Ramos (cell line): ENCODE data around the gene CDK14.

Source experiments
- in situ Hi-C: fragments of 300-500 bp; cut with MboI; formaldehyde crosslinking; loops from one replicate; pipeline ENCODE4 v1.14.3; 2022; ENCODE audit warnings: low sequenced_read_pairs; ENCODE audit not compliant: unreplicated experiment

The CDK14 gene

GRCh38 chr7:91025906-91026390 lies 429.8 kb downstream of the CDK14 start:
- in situ Hi-C loops = loop anchor here (10.0 to 25.0 kb wide), 2 partner anchors 321 to 564 kb away; partner anchors contain the start of gene PTTG1IP2

DNA sequence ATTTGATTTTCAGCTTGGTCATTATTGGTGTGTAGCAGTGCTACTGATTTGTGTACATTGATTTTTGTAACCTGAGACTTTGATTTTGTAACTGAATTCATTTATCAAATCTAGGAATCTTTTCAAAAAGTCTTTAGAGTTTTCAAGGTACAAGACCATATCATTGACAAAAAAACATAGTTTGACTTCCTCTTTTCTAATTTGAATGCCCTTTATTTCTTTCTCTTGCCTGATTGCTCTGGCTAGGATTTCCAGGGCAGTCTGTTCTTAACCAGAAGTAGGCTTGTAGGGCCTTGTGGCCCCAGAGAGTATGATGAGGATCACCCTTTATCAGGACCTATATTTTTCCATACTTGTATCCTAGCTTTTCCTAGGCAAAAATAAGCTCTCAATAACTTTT lies 433.6 kb downstream of the CDK14 start:
- in situ Hi-C loops = loop anchor here (10.0 to 25.0 kb wide), 2 partner anchors 325 to 567 kb away; partner anchors contain the start of gene PTTG1IP2

DNA sequence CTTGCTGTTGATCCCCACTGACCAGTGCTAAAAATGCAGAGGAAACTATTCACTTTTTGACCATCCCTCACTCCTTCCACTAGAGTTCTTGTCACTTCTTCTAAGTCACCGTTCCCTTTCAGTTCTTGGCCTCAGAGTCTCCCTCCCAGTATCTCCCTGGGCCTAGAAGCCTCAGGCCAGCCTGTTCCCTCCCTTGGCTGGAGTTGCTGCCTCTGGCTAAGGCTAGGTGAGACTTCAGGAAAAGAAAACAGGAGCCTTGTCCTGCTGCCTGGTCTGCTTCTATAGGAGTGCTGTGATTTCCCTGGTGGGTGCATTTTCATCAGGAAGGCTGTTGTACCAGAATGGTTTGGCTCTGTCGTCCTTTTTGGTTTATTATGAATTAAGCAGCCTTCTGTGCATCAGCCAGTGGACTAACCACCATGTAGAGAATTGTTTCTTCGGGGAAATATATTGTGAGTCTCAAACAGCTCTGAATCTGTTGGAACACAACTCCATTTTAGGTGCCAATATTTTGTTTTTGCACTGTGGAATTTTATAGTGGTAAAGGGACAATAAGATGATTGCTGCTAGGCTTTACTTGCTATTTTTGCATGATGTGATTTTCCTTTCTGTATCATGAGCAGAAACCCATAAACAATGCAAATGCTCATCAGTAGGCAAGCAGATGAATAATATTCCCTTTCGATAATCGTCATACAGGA lies 434.7 kb downstream of the CDK14 start:
- in situ Hi-C loops = loop anchor here (25.0 kb wide), 1 partner anchor 569 kb away; the partner anchor contains the start of gene PTTG1IP2

GRCh38 chr7:91031757-91032156 lies 435.6 kb downstream of the CDK14 start:
- in situ Hi-C loops = loop anchor here (25.0 kb wide), 1 partner anchor 569 kb away; the partner anchor contains the start of gene PTTG1IP2

DNA sequence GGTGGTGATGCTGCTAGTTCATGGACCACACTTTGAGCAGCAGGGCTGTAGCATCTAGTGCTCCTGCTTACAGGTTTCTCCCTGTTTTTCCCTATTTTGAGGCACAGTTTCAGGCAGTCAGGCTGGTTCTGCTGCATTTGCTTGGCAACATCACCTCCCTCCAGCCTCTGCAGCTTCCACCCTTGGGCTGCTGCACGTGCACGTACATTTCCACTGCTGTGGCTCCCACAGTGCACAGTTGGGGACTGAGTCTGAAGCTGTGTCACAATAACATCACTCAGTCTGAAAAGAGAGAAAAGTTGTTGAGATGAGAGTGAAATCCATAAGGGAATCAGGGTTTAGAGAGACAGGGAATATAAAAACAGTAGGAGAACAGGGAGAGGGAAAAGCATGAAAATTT lies 437.5 kb downstream of the CDK14 start:
- in situ Hi-C loops = loop anchor here (25.0 kb wide), 1 partner anchor 571 kb away; the partner anchor contains the start of gene PTTG1IP2

DNA sequence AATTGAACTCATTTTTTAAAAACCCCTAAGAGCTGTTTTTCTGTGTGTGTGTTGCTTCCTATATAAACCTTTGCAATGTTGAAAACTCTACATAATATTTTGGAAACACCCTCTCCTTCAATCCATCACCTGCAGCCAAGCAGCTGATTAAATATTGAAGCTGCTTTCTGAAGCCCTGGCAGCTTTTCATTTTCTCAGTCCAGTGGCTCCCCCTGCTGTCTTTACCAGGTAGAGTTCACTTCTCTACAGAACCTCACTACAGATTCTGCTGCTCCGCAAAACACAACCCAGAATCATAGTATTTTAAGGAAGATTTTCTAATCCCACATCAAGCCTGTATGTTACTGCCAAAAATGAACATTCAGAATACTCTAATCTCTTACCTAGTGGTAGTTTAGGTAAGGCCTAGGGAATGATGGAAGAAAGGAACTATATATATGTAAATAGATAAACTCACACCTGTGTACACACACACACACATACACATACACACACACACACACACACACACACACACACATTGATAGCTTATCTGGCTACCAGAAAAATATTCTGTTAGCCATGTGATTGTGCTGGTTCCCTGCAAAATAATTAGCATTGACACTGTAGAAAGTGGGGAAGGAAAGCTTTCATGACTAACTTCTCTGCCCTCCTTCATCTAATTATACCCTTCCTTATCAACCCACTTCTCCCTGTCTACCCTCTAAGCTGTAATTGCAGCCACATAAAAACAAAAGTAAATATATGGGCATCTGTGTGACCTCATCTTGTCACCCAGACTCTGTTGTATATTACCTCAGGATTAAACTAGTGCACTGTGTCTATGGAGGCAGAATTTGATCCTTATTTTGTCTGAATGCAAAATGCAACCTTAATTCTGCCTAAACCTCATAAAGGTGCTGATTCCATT lies 438.6 kb downstream of the CDK14 start:
- in situ Hi-C loops = loop anchor here (25.0 kb wide), 1 partner anchor 572 kb away; the partner anchor contains the start of gene PTTG1IP2

- in situ Hi-C loops = loop anchor here (25.0 kb wide), 1 partner anchor 577 kb away; the partner anchor contains the start of gene PTTG1IP2
Measured at GRCh38 chr7:91039033-91039432, 442.9 kb downstream of the CDK14 start.

GRCh38 chr7:91041141-91041540 lies 445.0 kb downstream of the CDK14 start:
- in situ Hi-C loops = loop anchor here (25.0 kb wide), 1 partner anchor 579 kb away; the partner anchor contains the start of gene PTTG1IP2

GRCh38 chr7:91041901-91042484 lies 445.9 kb downstream of the CDK14 start:
- in situ Hi-C loops = loop anchor here (25.0 kb wide), 1 partner anchor 580 kb away; the partner anchor contains the start of gene PTTG1IP2

GRCh38 chr7:91043186-91043585 lies 447.1 kb downstream of the CDK14 start:
- in situ Hi-C loops = loop anchor here (25.0 kb wide), 1 partner anchor 581 kb away; the partner anchor contains the start of gene PTTG1IP2

GRCh38 chr7:91043924-91044645 lies 448.0 kb downstream of the CDK14 start:
- in situ Hi-C loops = loop anchor here (25.0 kb wide), 1 partner anchor 582 kb away; the partner anchor contains the start of gene PTTG1IP2

GRCh38 chr7:91045606-91046005 lies 449.5 kb downstream of the CDK14 start:
- in situ Hi-C loops = loop anchor here (25.0 kb wide), 1 partner anchor 583 kb away; the partner anchor contains the start of gene PTTG1IP2

DNA sequence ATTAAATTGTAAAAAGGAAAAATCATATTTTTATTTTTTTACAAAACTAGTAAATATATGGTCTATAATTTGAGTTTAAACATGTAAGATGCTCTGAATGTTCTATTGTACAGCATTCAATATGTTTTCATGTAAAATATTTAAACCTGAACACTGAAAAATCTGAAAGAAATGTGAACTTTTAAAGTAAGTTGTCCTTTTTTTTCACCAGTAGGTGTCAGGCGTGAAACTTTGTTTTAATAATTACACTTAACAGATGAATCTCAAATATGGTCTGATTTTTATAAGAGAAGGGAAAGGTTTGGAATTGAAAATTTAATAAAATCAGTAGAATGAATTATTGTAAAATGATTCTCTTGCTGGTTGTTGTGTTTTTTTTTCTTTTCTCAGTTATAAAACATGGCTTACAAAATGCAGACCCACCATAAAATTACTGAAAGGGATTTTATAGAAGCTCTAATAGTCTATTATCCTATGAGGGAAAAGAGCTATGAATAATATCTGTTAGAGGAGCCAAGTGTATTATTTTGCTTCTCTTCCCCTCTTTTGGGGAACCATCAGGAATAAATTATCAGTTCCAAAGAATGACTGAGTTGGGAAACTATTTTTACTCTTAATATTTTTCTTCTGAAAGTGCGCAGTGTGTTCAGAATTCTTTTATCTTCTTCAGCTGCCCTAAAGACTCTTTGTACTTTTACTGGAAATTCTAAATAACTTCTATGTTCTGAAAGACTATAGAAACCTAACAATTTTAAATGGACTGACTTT lies 450.4 kb downstream of the CDK14 start:
- in situ Hi-C loops = loop anchor here (25.0 kb wide), 1 partner anchor 584 kb away; the partner anchor contains the start of gene PTTG1IP2

DNA sequence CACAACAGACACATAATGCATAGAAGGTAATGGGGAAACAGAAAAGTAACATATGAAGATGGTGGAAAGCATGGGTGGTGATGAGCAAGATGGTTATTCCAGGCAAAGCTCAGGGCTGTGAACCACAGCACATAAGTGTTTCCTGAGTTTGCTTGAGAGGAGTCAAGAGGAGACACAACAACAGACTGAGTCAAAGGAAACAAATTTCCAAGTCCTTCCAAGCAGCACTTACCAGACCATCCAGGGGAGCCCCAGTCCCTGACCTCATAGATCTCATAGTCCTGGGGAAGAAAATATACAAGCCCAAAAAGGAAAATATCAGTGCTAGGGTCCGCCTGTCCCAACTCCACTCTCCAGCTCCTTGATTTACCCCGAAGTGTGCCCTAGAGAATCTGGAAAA lies 451.5 kb downstream of the CDK14 start:
- in situ Hi-C loops = loop anchor here (25.0 kb wide), 1 partner anchor 585 kb away; the partner anchor contains the start of gene PTTG1IP2

DNA sequence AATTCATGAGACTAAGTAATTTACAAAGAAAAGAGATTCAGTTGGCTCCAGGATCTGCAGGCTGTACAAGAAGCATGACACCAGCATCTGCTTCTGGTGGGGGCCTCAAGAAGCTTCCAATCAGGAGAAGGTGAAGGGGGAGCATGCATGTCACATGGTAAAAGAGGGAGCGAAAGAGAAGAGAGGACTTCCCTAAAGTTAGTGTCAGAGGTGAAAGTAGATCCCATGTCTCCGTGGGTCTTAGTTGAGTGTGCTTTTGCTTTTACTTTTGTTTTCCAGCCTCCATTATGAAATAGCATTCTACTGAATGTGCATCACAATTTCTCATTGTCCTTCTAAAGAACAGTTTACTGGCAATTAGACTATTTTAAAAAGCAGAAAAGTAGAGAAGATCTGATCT lies 454.6 kb downstream of the CDK14 start:
- in situ Hi-C loops = no loop called here

GRCh38 chr7:91051966-91052365 lies 455.8 kb downstream of the CDK14 start:
- in situ Hi-C loops = no loop called here

DNA sequence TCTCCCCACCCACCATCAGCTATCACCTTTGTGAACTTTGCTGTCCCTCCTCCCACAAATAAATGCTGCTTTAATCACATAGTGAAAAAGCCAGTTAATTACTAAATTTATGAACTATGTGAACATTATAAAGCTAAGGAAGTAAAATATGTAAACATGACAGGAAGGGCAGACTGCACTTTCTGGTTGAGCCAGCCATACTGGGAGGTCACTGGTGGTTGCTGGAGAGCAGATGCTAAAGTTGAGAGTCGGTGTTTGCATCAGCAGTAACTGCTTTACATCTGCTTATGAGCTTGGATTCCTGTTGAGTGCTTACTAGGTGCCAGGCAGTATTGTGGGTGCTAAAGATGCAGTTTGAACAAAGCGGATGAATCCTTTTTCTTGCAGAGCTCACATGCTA lies 458.3 kb downstream of the CDK14 start:
- in situ Hi-C loops = no loop called here

DNA sequence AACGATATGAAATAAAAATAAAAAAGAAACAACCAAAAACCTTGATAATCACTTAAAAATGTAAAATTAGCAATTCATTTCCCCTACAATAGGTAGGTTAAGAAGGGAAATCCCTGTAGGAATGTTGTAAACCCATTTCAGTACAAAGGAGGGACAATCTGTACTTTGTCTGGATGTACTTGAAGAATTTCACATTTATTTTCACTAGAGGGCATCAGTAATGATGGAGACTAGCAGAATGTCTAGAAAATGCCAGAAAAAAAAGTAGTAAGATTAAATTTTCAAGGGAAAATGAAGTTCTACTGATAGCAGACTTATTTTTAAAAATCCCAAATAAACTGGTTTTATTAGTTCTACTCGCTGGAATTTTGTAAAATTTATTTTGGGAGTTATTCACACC lies 459.1 kb downstream of the CDK14 start:
- in situ Hi-C loops = no loop called here
